ENCODE measurements around the gene NAPB. TPM values are rescaled to one million over a fixed set of nuclear protein-coding genes. Genes with fewer than 3 reads are reported as not detected.
"Not testable (repeated sequence)": the region's sequence is repeated elsewhere in the genome, so short reads cannot be mapped to it uniquely, and the experiment has no call there.

The NAPB gene
- total RNA-seq, 1 experiment from 2014 or later: 4.6 TPM

GRCh38 chr20:23350904-23351838, 70.1 kb downstream of the NAPB start:
- peak overlapping the region; percentile 67 for H3K27ac Mint-ChIP-seq (ENCODE audit: unreplicated experiment)
- DNase-seq: peak; percentile 15
- H3K9me3 Mint-ChIP-seq (ENCODE audit: low read depth, unreplicated experiment): no peaks in the 10 kb centered on the region
- no peak for TF ChIP-seq CTCF (IDR thresholded peaks at IDR 0.05; ENCODE audit: unreplicated experiment)
- no TSS peak for BruUV-seq (replicated peaks)
- no peaks in the 10 kb centered on the region for H3K4me1 Mint-ChIP-seq (ENCODE audit: low read depth, unreplicated experiment)
- peaks cover 20% of the 10 kb centered on the region for H3K36me3 Mint-ChIP-seq (ENCODE audit: insufficient read depth, unreplicated experiment)
- intact Hi-C loops (cut with micrococcal nuclease; ENCODE audit: unreplicated experiment): loop anchor here (1.0 kb wide), 1 partner anchor 7 kb away; no protein-coding TSS in a partner anchor
- CTCF ChIA-PET: interaction anchor here (0.6 kb wide), 1 partner anchor 14 kb away, joined by 5 read pairs; no protein-coding TSS in a partner anchor
- H3K27me3 Mint-ChIP-seq (ENCODE audit: unreplicated experiment): no peaks in the 10 kb centered on the region
- peak overlapping the region; percentile 86 for H3K4me3 Mint-ChIP-seq (ENCODE audit: low read depth, unreplicated experiment)

DNA sequence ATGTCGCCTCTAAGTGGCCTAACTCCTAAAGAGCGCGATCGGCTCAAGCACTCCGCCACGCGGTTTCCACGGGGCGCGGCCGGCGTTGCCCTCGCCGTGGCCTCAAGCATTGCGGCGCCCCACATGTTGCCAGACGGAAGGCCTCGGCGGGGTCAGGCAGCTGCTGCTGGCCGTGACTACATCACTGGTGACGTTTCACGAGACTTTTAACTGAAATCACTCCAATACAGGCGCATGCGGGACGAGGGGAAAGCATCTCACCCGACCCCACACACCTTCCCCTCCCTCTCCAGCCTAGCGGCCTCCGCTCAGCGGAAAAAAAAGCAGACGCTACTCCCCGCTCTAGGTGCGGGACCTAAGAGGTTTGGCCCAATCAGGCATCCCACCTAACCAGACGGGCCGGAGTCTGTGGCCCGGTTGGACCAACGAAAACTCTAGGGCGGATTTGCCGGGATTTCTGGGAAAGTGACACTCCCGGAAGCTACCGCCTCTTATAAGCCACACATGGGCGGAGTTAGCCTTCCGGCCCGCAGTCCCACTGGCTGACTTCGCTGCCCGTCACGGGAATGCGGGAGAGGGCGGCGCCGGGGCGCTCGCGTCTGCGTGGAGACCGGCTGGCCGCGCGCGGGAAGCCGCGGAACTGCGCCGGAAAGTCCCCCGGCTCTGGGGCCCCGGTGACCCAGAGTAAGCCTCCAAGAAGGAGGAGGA, 70.9 kb downstream of the NAPB start, which contains the start of gene NXT1:
NXT1 (plus strand) TSS at position 596 of the 708 bp plus-strand sequence. CDS start 3,251 bp downstream, outside the sequence.
- peaks cover 20% of the 10 kb centered on the region for H3K36me3 Mint-ChIP-seq (ENCODE audit: insufficient read depth, unreplicated experiment)
- CTCF ChIA-PET: interaction anchor here (0.6 to 0.8 kb wide), 2 partner anchors 7 to 1067 kb away, joined by 3 to 4 read pairs; no protein-coding TSS in a partner anchor
- intact Hi-C loops (cut with micrococcal nuclease; ENCODE audit: unreplicated experiment): loop anchor here (1.0 kb wide), 1 partner anchor 8 kb away; no protein-coding TSS in a partner anchor
- TSS peak; percentile 62 for BruUV-seq (replicated peaks)
- DNase-seq: peak; percentile 83
- no peaks in the 10 kb centered on the region for H3K27me3 Mint-ChIP-seq (ENCODE audit: unreplicated experiment)
- H3K9me3 Mint-ChIP-seq (ENCODE audit: low read depth, unreplicated experiment): no peaks in the 10 kb centered on the region
- H3K4me3 Mint-ChIP-seq (ENCODE audit: low read depth, unreplicated experiment): peak within 1 kb of the TSS; percentile 86
- peak within 1 kb of the TSS; percentile 96 for H3K27ac Mint-ChIP-seq (ENCODE audit: unreplicated experiment)
- TF ChIP-seq CTCF (IDR thresholded peaks at IDR 0.05; ENCODE audit: unreplicated experiment): no peak
- no peaks in the 10 kb centered on the region for H3K4me1 Mint-ChIP-seq (ENCODE audit: low read depth, unreplicated experiment)

DNA sequence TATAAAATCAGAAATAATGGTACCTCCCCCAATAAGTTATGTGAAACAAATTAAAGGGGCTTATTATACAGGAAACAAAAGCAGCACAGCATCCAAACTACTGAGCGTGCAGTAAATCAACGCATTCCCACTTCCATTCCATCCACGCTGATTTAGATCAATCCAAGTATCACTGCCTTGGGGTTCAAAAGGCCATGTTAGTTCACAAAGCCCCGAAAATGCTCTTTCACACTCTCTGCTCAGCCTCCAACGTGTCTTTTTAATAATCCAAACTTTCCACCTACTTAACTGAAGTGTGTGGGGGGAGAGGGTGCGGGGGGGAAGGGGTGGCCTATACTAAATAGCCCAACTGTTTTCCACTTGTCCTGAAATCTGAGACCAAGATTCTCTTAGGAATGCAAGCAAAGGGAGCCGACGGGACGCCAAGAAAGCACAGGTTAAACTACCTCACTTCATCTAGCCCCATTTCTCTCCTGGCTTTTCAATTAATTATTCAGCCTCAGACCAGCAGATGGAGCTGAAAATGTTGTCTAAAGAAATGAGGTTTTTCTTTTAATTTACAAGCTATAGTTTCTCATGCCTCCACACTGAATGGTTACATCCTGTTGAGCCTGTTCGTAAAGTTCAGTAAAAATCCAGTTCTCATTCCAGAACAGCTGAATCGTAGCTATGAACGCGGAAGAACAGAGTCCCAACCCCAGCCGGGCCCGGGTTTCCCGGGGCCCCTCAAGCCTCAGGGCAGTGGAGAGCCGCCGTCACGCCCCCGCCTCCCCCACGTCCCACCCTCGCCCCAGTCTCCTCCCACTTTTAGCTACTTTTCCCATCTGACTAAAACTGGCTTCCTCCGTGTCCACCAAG, 71.7 kb downstream of the NAPB start:
- Mint-ChIP-seq H3K4me1 (ENCODE audit: low read depth, unreplicated experiment) (no peaks in the 10 kb centered on the region), H3K27ac (ENCODE audit: unreplicated experiment) (peak overlapping the region; percentile 96), H3K27me3 (ENCODE audit: unreplicated experiment) (no peaks in the 10 kb centered on the region), H3K36me3 (ENCODE audit: insufficient read depth, unreplicated experiment) (peaks cover 20% of the 10 kb centered on the region), H3K4me3 (ENCODE audit: low read depth, unreplicated experiment) (peak overlapping the region; percentile 86), H3K9me3 (ENCODE audit: low read depth, unreplicated experiment) (no peaks in the 10 kb centered on the region)
- CTCF ChIA-PET: interaction anchor here (0.6 to 0.8 kb wide), 2 partner anchors 8 to 1067 kb away, joined by 3 to 4 read pairs; no protein-coding TSS in a partner anchor
- peak; percentile 43 for DNase-seq
- intact Hi-C loops (cut with micrococcal nuclease; ENCODE audit: unreplicated experiment): loop anchor here (1.0 to 10.0 kb wide), 2 partner anchors 9 to 655 kb away; no protein-coding TSS in a partner anchor
- BruUV-seq (replicated peaks): no TSS peak
- TF ChIP-seq CTCF (IDR thresholded peaks at IDR 0.05; ENCODE audit: unreplicated experiment): no peak

GRCh38 chr20:23348510-23348909, 72.8 kb downstream of the NAPB start:
- H3K4me1 Mint-ChIP-seq (ENCODE audit: low read depth, unreplicated experiment); DNase-seq; CTCF ChIA-PET; H3K9me3 Mint-ChIP-seq (ENCODE audit: low read depth, unreplicated experiment); H3K4me3 Mint-ChIP-seq (ENCODE audit: low read depth, unreplicated experiment); H3K27ac Mint-ChIP-seq (ENCODE audit: unreplicated experiment); H3K27me3 Mint-ChIP-seq (ENCODE audit: unreplicated experiment); BruUV-seq (replicated peaks): not testable (repeated sequence)
- intact Hi-C loops (cut with micrococcal nuclease; ENCODE audit: unreplicated experiment): loop anchor here (10.0 kb wide), 1 partner anchor 654 kb away; no protein-coding TSS in a partner anchor
- peaks cover 20% of the 10 kb centered on the region for H3K36me3 Mint-ChIP-seq (ENCODE audit: insufficient read depth, unreplicated experiment)
